ENCODE data around the gene AUTS2.

Gene AUTS2

DNA sequence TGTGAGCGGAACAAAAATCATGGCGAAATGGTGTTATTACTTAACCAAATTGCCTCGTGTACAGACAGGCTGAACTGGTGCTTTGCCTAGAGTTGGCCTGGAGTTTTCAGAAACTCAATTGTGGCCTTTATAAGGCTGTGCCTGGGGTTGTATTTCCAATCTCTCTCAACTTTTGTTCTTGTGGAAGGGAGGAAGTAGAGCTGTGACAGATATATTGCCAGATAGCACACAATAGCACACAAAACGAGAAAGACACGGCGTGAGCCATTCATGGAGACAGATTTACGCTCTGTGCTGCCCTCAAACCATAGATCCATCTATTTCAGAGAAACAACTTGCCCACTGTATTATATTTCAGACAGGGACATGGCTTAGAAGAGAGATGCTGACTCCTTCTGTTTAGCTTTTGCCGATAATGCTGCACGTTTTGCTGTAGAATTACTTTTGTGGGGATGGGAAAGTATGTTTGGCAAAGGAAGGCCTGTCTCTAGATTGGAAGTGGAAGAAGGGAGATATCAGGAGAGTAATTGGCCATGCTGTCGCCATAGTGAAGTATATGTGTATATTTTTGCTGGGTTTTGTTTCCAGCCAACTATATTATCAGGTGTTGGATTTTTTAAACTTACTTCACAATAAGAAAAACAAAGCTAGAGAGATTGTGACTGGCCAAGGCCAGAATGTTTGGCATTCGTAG, 80.4 kb downstream of the AUTS2 start:
- no peak overlapping the region for H3K4me3 ChIP-seq (ENCODE audit: low read depth, low read length)
- no peak for TF ChIP-seq CTCF (IDR thresholded peaks at IDR 0.05; ENCODE audit: low read depth, low read length)

- no peak for TF ChIP-seq CTCF (IDR thresholded peaks at IDR 0.05; ENCODE audit: low read depth, low read length)
- no peak overlapping the region for H3K4me3 ChIP-seq (ENCODE audit: low read depth, low read length)
These were observed 82.9 kb downstream of the AUTS2 start for GRCh38 chr7:69681181-69681580.

DNA sequence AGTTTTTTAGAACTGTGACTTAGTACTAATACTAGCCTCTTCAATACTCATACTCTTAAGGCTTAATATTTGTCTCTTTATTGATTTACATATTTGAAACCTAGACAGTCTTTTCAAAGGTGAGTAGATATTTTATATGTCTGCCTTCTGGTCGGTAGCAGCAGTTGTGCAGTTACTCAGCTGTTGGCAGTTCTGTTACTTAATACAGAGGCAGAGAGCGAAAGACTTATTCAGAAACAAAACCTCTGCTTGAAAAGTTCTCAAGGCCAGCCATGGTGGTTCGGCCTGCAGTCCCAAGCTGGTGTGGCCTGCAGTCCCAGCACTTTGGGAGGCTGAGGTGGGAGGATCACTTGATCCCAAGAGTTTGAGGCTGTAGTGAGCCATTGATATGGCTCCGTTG, 84.2 kb downstream of the AUTS2 start:
- no peak overlapping the region for H3K4me3 ChIP-seq (ENCODE audit: low read depth, low read length)
- TF ChIP-seq CTCF (IDR thresholded peaks at IDR 0.05; ENCODE audit: low read depth, low read length) = no peak

GRCh38 chr7:69683002-69683401, 84.7 kb downstream of the AUTS2 start:
- TF ChIP-seq CTCF (IDR thresholded peaks at IDR 0.05; ENCODE audit: low read depth, low read length) = no peak
- H3K4me3 ChIP-seq (ENCODE audit: low read depth, low read length) = no peak overlapping the region

- H3K4me3 ChIP-seq (ENCODE audit: low read depth, low read length) = no peak overlapping the region
- no peak for TF ChIP-seq CTCF (IDR thresholded peaks at IDR 0.05; ENCODE audit: low read depth, low read length)
These were observed 86.4 kb downstream of the AUTS2 start for GRCh38 chr7:69684369-69685292.

DNA sequence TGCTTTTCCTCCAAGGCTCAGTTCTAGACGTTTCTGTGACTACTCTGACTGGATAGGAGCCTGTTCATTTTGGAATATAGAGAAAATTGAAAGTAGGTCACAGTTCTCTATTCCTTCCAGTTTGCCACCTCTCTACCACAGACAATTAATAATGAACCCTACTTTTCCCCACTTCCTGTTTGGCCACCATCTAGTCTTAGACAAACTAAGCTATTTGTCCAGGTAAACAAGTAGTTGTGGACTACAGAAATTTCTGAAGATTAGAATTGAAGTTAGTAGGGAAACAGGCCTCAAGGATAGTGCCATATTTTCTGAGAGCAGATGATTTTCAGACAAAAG, 87.0 kb downstream of the AUTS2 start:
- TF ChIP-seq CTCF (IDR thresholded peaks at IDR 0.05; ENCODE audit: low read depth, low read length) = no peak
- no peak overlapping the region for H3K4me3 ChIP-seq (ENCODE audit: low read depth, low read length)

DNA sequence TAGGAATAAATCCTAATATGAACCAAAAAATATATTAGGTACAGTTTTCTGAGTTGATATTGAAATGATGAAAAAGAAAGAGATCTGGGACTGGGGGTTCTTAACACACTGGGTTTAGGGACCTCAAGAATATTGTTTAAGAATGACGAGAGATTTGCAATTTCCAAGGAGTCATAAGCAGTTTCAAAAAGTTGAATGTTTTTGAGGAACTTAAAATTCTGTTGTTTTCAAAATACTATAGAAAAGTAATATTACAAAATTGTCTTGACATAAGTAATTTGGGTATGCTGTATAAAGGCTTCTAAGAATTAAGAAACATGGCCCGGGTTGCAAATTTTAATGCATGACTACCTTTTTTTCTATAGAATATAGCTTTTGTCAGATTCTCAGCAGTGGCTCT, 88.1 kb downstream of the AUTS2 start:
- H3K4me3 ChIP-seq (ENCODE audit: low read depth, low read length) = no peak overlapping the region
- TF ChIP-seq CTCF (IDR thresholded peaks at IDR 0.05; ENCODE audit: low read depth, low read length) = no peak
